Measurements from ENCODE around the gene PRADC1. TPM values are rescaled to one million over a fixed set of nuclear protein-coding genes. Genes with fewer than 3 reads are reported as not detected.

Gene PRADC1
- total and polyA plus RNA-seq, 2 experiments from 2014 or later: 6.5 to 8.3 TPM

GRCh38 chr2:73212098-73212447 is 21.0 kb downstream of the PRADC1 start:
- Histone ChIP-seq H3K9me2 (ENCODE audit: insufficient read depth) (no peaks in the 10 kb centered on the region), H3K27ac (ENCODE audit: low read depth) (no peak overlapping the region), H4K20me1 (replicated peaks; ENCODE audit: insufficient read depth) (peaks cover 2% of the 10 kb centered on the region), H3K4me3 (no peak overlapping the region), H3F3A (replicated peaks; ENCODE audit: low read depth) (no peaks in the 10 kb centered on the region), H3K36me3 (ENCODE audit: insufficient read depth) (no peaks in the 10 kb centered on the region), H2AFZ (no peak overlapping the region), H3K4me2 (no peak overlapping the region), H3K27me3 (ENCODE audit: insufficient read depth) (peaks cover 4% of the 10 kb centered on the region; the same call in 1 of the 2 replicates), H3K4me1 (ENCODE audit: insufficient read depth) (peaks cover 11% of the 10 kb centered on the region; the same call in 1 of the 2 replicates), H3K79me2 (replicated peaks; ENCODE audit: insufficient read depth) (peaks cover 27% of the 10 kb centered on the region)
- Mint-ChIP-seq H3K36me3 (ENCODE audit: low read depth) (no peaks in the 10 kb centered on the region), H3K4me1 (peaks cover 23% of the 10 kb centered on the region), H3K27ac (no peak overlapping the region), H3K27me3 (ENCODE audit: insufficient read depth, low read depth, poor library complexity) (peaks cover 8% of the 10 kb centered on the region), H3K9me3 (no peaks in the 10 kb centered on the region), H3K4me3 (no peak overlapping the region)
- no peak for DNase-seq (ENCODE audit: low spot score)
- TF ChIP-seq ZNF114 (CRISPR knock-in tag; IDR thresholded peaks at IDR 0.05): no peak
- TF ChIP-seq CTCF (conservative IDR thresholded peaks at IDR 0.05; ENCODE audit: low read depth in 2 of 2): no peak
- no peak for TF ChIP-seq EZH2phosphoT487 (IDR thresholded peaks at IDR 0.05; ENCODE audit: unreplicated experiment)
- TF ChIP-seq STAT1 (IDR thresholded peaks at IDR 0.05; ENCODE audit: unreplicated experiment): no peak
- no peak for TF ChIP-seq REST (IDR thresholded peaks at IDR 0.05; ENCODE audit: unreplicated experiment)
- TF ChIP-seq EZH2 (IDR thresholded peaks at IDR 0.05; ENCODE audit: low read depth, unreplicated experiment): no peak
- TF ChIP-seq ZNF462 (CRISPR knock-in tag; IDR thresholded peaks at IDR 0.05): no peak
- no peak for TF ChIP-seq ETS1 (IDR thresholded peaks at IDR 0.05)
- no peak for ATAC-seq

Data from GM23338 (cell line).